ENCODE data around the gene MAP1LC3A.

The MAP1LC3A gene

GRCh38 chr20:34532756-34533155 is 25.8 kb upstream of the MAP1LC3A start:
- DNase-seq (ENCODE audit: insufficient read length) = no peak
- TF ChIP-seq POLR2A (IDR thresholded peaks at IDR 0.05; ENCODE audit: low read depth, low read length) (no peak), POLR2AphosphoS5 (IDR thresholded peaks at IDR 0.05; ENCODE audit: low read depth, low read length) (no peak), TAF1 (IDR thresholded peaks at IDR 0.05; ENCODE audit: borderline replicate concordance, low read depth, low read length) (no peak)
- no peak for FAIRE-seq

DNA sequence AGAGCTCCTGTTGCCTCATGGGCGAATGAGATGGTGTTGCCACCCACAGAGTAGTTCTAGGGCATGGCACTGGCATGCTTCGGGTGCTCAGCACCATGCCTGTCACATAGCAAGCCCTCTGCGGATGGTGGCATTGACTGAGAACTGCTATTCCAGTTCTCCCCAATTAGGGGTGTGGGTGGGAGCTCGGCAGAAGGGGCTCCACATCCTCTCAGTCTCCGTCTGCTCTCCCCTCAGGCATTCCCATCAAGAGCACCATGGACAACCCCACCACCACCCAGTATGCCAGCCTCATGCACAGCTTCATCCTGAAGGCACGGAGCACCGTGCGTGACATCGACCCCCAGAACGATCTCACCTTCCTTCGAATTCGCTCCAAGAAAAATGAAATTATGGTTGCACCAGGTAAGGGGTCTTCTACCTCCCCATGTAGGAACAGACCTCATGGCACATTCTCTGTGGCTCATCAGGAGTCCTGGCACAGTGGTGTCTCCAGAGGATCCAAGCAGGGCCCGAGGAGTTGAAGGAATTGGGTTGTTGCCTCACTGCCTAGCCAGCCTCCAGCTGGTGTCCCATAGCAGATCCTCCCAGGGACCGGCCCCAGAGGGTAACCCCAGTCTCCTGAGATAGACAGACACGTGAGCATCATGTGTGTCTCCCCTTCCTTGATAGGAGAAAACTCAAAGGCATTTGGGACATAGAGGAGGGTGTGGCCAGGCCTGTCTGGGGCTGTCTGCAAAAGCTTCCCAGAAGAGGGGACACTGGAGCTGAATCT is 23.9 kb upstream of the MAP1LC3A start:
- no peak for FAIRE-seq
- TF ChIP-seq POLR2A (IDR thresholded peaks at IDR 0.05; ENCODE audit: low read depth, low read length) (no peak), TAF1 (IDR thresholded peaks at IDR 0.05; ENCODE audit: borderline replicate concordance, low read depth, low read length) (no peak), POLR2AphosphoS5 (IDR thresholded peaks at IDR 0.05; ENCODE audit: low read depth, low read length) (no peak)
- no peak for DNase-seq (ENCODE audit: insufficient read length)

- no peak for TF ChIP-seq POLR2A (IDR thresholded peaks at IDR 0.05; ENCODE audit: low read depth, low read length)
- TF ChIP-seq TAF1 (IDR thresholded peaks at IDR 0.05; ENCODE audit: borderline replicate concordance, low read depth, low read length) = no peak
- no peak for TF ChIP-seq POLR2AphosphoS5 (IDR thresholded peaks at IDR 0.05; ENCODE audit: low read depth, low read length)
- no peak for FAIRE-seq
- DNase-seq (ENCODE audit: insufficient read length) = no peak
Observed at GRCh38 chr20:34535301-34535840, 23.1 kb upstream of the MAP1LC3A start.

DNA sequence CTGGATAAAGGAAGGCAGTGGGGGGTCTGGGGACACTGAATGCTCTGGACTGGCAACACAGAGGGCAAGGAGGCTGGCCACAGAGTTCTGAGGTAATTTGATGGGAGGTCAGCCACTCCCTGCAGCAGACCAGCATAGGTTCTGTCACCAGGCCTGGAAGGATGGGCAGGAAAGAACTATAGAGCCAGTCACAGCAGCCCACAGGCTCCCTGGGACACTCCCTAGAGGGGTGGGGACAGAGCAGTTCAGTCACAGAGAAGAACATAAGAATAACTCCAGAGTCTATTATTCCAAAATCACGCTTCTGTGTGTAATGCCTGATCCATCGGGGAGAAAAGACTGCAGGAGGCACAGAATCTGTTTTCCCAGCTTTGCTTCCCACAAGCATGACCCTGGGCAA is 22.7 kb upstream of the MAP1LC3A start:
- FAIRE-seq (no peak), DNase-seq (ENCODE audit: insufficient read length) (no peak)
- TF ChIP-seq TAF1 (IDR thresholded peaks at IDR 0.05; ENCODE audit: borderline replicate concordance, low read depth, low read length) = no peak
- TF ChIP-seq POLR2A (IDR thresholded peaks at IDR 0.05; ENCODE audit: low read depth, low read length) = no peak
- no peak for TF ChIP-seq POLR2AphosphoS5 (IDR thresholded peaks at IDR 0.05; ENCODE audit: low read depth, low read length)

DNA sequence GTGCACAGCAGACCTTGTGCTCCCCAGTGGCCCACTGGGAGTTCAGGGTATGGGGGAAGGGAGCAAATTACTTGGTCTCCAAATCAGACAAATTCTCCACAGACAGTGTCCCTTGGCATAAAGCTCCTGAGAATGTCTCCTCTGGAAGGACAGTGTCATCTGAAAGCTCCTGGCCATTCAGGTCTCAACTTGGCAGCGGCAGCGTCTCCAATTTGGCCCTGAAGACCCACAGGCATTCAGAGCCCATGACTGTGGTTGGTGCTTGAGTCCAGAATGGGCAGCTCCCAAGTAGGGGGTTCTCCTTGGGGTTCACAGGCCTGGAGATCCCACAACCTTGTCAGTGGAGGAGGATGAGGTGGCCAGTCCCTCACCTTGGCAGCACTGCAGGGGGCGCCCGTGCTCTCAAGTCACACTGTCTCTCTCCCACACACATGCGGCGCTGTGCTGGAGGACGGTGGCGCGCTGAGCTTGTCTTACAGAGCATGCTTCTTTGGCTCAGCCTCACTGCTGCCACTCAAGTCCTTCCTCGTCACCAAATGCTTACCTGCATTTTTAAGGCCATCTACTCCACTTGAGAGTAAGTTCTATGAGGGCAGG is 21.6 kb upstream of the MAP1LC3A start:
- FAIRE-seq (no peak), DNase-seq (ENCODE audit: insufficient read length) (no peak)
- no peak for TF ChIP-seq POLR2AphosphoS5 (IDR thresholded peaks at IDR 0.05; ENCODE audit: low read depth, low read length)
- no peak for TF ChIP-seq POLR2A (IDR thresholded peaks at IDR 0.05; ENCODE audit: low read depth, low read length)
- no peak for TF ChIP-seq TAF1 (IDR thresholded peaks at IDR 0.05; ENCODE audit: borderline replicate concordance, low read depth, low read length)

- no peak for TF ChIP-seq POLR2AphosphoS5 (IDR thresholded peaks at IDR 0.05; ENCODE audit: low read depth, low read length)
- no peak for TF ChIP-seq POLR2A (IDR thresholded peaks at IDR 0.05; ENCODE audit: low read depth, low read length)
- TF ChIP-seq TAF1 (IDR thresholded peaks at IDR 0.05; ENCODE audit: borderline replicate concordance, low read depth, low read length) = no peak
- FAIRE-seq = no peak
Observed at GRCh38 chr20:34537651-34538050, 20.9 kb upstream of the MAP1LC3A start.

GRCh38 chr20:34538671-34539123 is 19.8 kb upstream of the MAP1LC3A start:
- no peak for DNase-seq (ENCODE audit: insufficient read length)
- TF ChIP-seq TAF1 (IDR thresholded peaks at IDR 0.05; ENCODE audit: borderline replicate concordance, low read depth, low read length) (no peak), POLR2A (IDR thresholded peaks at IDR 0.05; ENCODE audit: low read depth, low read length) (no peak), POLR2AphosphoS5 (IDR thresholded peaks at IDR 0.05; ENCODE audit: low read depth, low read length) (no peak)
- FAIRE-seq = peak; percentile 67

More at GRCh38 chr20:34537651-34538050, 20.9 kb upstream of the MAP1LC3A start:
- no peak for DNase-seq (ENCODE audit: insufficient read length)

DNA sequence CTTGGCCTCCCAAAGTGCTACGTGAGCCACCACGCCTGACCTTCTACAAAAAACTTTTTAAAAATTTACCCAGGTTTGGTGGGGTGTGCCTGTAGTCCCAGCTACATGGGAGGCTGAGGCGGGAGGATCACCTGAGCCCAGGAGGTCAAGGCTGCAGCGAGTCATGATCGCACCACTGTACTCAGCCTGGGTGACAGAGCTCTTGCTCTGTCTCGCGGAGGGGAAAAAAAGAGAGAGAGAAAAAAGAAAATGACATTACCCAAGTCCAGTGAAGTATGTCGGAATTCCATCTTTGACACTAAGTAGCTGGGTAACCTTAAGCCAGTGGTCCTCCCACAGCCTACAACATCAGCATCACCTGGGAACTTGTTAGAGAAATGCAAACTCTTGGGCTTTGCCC is 18.8 kb upstream of the MAP1LC3A start:
- TF ChIP-seq POLR2A (IDR thresholded peaks at IDR 0.05; ENCODE audit: low read depth, low read length) (no peak), TAF1 (IDR thresholded peaks at IDR 0.05; ENCODE audit: borderline replicate concordance, low read depth, low read length) (no peak), POLR2AphosphoS5 (IDR thresholded peaks at IDR 0.05; ENCODE audit: low read depth, low read length) (no peak)
- FAIRE-seq (no peak), DNase-seq (ENCODE audit: insufficient read length) (no peak)

DNA sequence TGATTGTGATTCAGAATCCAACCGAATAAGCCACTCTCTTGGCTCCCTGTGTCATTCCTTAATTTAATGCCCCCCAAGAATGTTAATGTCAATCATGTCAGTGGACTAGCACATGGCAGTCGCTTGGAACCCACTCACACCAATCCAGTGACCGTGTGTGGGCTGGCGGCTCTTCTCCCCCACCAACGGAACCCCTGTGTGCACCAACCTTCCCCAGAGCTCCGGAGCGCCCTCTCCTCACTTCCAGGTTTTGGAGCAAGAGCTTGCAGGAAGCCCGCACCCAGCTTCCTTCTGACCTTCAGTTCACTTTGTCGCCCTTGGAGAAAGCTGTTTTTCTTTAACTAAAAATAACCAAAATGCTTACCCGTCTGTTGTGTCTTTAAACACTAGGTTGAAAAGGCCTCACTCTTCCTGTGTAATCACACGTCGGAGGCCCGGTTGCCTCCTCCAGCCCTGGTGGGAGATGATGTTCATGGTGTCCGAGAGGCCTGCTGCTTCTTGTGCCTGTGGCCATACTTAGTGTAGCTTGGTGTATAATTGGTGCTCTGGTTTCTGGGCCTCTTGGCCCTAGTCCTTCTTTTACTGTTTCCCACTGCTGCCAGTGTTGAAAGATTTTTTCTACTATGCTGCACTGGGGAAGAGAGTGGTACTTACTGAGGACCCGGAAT is 17.8 kb upstream of the MAP1LC3A start:
- DNase-seq (ENCODE audit: insufficient read length) = no peak
- TF ChIP-seq TAF1 (IDR thresholded peaks at IDR 0.05; ENCODE audit: borderline replicate concordance, low read depth, low read length) (no peak), POLR2A (IDR thresholded peaks at IDR 0.05; ENCODE audit: low read depth, low read length) (no peak), POLR2AphosphoS5 (IDR thresholded peaks at IDR 0.05; ENCODE audit: low read depth, low read length) (no peak)
- no peak for FAIRE-seq

- TF ChIP-seq POLR2AphosphoS5 (IDR thresholded peaks at IDR 0.05; ENCODE audit: low read depth, low read length) = no peak
- TF ChIP-seq TAF1 (IDR thresholded peaks at IDR 0.05; ENCODE audit: borderline replicate concordance, low read depth, low read length) = no peak
- no peak for TF ChIP-seq POLR2A (IDR thresholded peaks at IDR 0.05; ENCODE audit: low read depth, low read length)
Observed at GRCh38 chr20:34541264-34541901, 17.1 kb upstream of the MAP1LC3A start.

GRCh38 chr20:34541917-34542316 is 16.6 kb upstream of the MAP1LC3A start:
- FAIRE-seq = no peak
- DNase-seq (ENCODE audit: insufficient read length) = no peak
- TF ChIP-seq TAF1 (IDR thresholded peaks at IDR 0.05; ENCODE audit: borderline replicate concordance, low read depth, low read length) (no peak), POLR2AphosphoS5 (IDR thresholded peaks at IDR 0.05; ENCODE audit: low read depth, low read length) (no peak)

More at GRCh38 chr20:34541264-34541901, 17.1 kb upstream of the MAP1LC3A start:
- DNase-seq (ENCODE audit: insufficient read length) (no peak), FAIRE-seq (no peak)
